ENCODE measurements around the gene AKAP7.

GRCh38 chr6:131295081-131295480 is 159.8 kb downstream of the AKAP7 start:
- TF ChIP-seq CTCF (IDR thresholded peaks at IDR 0.05): no peak
- TF ChIP-seq EZH2 (IDR thresholded peaks at IDR 0.05; ENCODE audit: borderline replicate concordance, insufficient read depth, low read depth, low read length, poor library complexity, severe bottlenecking): no peak

Data from B cell (primary cell).